ENCODE results near the gene PLXNA2.

Gene PLXNA2

DNA sequence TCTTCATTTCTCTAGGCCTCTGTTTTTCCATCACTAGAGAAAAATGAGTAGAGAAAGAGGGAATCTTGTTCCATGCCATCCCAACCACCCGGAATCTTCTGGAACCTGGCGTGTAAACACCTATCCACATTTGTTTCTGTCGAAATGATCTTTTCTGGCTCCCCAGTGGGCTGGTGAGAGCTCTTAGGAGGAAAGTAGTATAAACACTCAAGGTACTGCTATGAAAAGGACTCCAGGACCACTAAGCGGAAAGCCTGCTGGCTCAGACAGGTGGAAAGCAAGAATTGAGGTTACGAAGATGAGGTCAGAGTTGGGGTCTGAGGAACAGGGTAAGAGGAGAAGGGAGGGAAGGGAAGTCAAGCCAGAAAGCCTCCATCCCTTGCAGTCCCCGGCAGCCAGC lies 90.8 kb downstream of the PLXNA2 start:
- TF ChIP-seq, protein P1, sequence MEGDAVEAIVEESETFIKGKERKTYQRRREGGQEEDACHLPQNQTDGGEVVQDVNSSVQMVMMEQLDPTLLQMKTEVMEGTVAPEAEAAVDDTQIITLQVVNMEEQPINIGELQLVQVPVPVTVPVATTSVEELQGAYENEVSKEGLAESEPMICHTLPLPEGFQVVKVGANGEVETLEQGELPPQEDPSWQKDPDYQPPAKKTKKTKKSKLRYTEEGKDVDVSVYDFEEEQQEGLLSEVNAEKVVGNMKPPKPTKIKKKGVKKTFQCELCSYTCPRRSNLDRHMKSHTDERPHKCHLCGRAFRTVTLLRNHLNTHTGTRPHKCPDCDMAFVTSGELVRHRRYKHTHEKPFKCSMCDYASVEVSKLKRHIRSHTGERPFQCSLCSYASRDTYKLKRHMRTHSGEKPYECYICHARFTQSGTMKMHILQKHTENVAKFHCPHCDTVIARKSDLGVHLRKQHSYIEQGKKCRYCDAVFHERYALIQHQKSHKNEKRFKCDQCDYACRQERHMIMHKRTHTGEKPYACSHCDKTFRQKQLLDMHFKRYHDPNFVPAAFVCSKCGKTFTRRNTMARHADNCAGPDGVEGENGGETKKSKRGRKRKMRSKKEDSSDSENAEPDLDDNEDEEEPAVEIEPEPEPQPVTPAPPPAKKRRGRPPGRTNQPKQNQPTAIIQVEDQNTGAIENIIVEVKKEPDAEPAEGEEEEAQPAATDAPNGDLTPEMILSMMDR (IDR thresholded peaks at IDR 0.05; ENCODE audit: low read length, missing control alignments), result no peak
- no peak for DNase-seq (ENCODE audit: low read depth)
- H3K4me3 ChIP-seq (replicated peaks; ENCODE audit: low read depth, low read length), result no peak overlapping the region

GRCh38 chr1:208151728-208152598 lies 92.2 kb downstream of the PLXNA2 start:
- DNase-seq (ENCODE audit: low read depth), result no peak
- no peak overlapping the region for H3K4me3 ChIP-seq (replicated peaks; ENCODE audit: low read depth, low read length)
- TF ChIP-seq, protein P1 (IDR thresholded peaks at IDR 0.05; ENCODE audit: low read length, missing control alignments), result no peak

DNA sequence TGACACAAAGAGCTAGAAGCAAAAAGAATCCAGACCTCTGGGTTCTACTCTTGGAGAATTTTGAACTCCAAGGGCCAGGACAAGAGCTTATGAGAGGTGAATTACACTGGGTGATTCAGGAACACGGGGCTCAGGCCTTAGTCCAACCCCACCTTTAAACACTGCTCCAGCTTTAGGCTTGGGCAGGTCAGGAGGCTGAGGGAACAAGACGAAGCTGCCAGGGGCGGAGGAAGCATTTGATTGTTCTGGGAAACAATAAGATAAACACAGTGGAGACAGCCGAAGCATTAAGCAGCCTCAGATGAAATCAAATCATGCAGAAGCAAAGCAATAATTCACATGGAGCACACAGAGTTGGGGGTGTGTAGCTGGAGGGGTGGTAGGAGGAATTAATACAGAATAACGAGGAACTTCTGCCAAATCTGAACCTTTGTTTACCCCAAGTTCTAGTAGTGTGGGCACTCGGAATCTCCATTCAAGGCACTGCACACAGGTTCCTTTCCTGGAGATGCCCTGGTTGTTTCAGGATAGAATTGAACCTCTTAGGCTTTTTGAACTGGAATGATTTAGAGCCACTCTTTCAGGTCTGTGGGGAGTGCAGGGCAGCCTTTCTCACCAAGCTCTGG lies 93.2 kb downstream of the PLXNA2 start:
- no peak overlapping the region for H3K4me3 ChIP-seq (replicated peaks; ENCODE audit: low read depth, low read length)
- TF ChIP-seq, protein P1 (IDR thresholded peaks at IDR 0.05; ENCODE audit: low read length, missing control alignments), result no peak
- no peak for DNase-seq (ENCODE audit: low read depth)

DNA sequence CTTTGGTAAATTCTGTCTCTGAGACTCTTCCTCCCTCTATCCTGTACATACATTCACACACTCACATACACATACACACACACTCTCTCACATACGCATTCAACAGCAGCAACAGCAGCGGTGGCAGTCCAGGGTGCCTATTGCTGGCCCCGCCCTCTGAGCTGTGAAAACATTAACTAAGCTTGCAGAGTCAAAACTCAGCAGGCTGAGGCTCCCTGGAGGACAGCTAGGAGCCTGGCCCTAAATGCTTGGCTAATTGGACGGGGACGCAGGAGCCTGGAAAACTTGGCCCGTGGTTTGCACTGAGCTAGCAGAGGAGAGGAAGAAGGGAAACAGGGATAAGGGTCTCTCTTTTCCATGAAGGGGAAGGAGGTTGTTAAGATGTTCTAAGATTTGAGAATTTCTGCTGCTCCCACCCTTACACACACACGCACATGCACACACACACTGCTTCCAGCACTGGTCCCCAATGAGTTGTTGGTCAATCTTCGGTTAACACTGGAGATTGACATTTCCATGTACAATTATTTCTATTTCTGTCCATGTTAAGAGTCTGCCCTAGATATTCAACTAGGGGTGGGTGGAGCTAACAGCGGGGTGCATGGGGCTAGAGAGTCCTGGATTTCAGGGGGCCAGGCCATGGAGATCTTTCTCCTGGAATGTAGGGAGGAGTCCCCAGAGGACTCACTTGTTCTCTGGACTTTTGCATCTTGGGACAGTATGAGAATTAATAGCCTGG lies 94.2 kb downstream of the PLXNA2 start:
- TF ChIP-seq, protein P1 (IDR thresholded peaks at IDR 0.05; ENCODE audit: low read length, missing control alignments), result no peak
- no peak for DNase-seq (ENCODE audit: low read depth)
- no peak overlapping the region for H3K4me3 ChIP-seq (replicated peaks; ENCODE audit: low read depth, low read length)

GRCh38 chr1:208149213-208149612 lies 95.0 kb downstream of the PLXNA2 start:
- DNase-seq (ENCODE audit: low read depth), result no peak
- TF ChIP-seq, protein P1 (IDR thresholded peaks at IDR 0.05; ENCODE audit: low read length, missing control alignments), result no peak
- no peak overlapping the region for H3K4me3 ChIP-seq (replicated peaks; ENCODE audit: low read depth, low read length)

GRCh38 chr1:208148380-208148779 lies 95.8 kb downstream of the PLXNA2 start:
- no peak for DNase-seq (ENCODE audit: low read depth)
- H3K4me3 ChIP-seq (replicated peaks; ENCODE audit: low read depth, low read length), result no peak overlapping the region
- TF ChIP-seq, protein P1 (IDR thresholded peaks at IDR 0.05; ENCODE audit: low read length, missing control alignments), result no peak
